GM21526 (cell line): ENCODE data around the gene MBNL2.
"Not testable (repeated sequence)": the region's sequence is repeated elsewhere in the genome, so short reads cannot be mapped to it uniquely, and the experiment has no call there.

Source experiments
- ATAC-seq: cut with Tn5 transposase; IDR thresholded peaks from one replicate; pipeline ENCODE4 v1.9.1; 2021; ENCODE audit warnings: moderate library complexity; ENCODE audit not compliant: unreplicated experiment, low FRiP score

Gene MBNL2

DNA sequence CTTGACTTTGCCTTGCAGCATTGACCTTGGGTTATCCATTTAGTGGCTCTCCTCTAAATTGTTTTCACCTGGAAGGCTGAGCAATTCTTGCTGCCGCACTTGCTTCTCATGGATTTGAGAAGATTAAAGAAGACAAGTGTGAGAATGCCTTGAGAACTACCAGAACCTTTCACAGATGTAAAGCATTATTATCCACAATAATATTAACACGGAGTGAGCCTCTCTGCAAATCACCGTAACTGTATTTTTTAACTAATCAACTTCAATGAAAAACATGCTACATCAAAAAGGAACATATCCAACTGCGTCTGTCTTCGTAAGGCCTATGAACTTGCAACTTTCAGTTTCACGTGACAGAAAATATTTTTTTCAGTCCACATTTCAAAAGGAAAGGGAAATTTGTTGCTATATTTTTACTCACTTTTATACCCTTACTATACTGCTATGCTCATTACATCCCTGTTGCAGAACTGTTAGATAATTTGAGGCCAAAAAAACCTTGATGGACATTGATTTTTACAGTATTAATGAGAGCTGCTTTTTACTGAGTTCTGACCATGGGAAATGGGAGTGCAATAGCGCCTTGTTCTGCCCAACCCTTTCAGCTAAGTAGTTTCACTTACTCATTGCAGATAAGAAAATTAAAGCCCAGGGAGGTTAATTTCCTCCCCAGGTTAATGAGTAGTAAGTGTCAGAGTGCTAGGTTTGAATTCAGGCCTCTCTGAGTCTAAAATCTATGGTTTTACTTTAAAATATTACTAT, 118.0 kb downstream of the MBNL2 start:
- ATAC-seq = no peak

- ATAC-seq = no peak
Measured at GRCh38 chr13:97341135-97341534, 119.0 kb downstream of the MBNL2 start.

GRCh38 chr13:97342136-97342535, 120.0 kb downstream of the MBNL2 start:
- ATAC-seq = no peak

DNA sequence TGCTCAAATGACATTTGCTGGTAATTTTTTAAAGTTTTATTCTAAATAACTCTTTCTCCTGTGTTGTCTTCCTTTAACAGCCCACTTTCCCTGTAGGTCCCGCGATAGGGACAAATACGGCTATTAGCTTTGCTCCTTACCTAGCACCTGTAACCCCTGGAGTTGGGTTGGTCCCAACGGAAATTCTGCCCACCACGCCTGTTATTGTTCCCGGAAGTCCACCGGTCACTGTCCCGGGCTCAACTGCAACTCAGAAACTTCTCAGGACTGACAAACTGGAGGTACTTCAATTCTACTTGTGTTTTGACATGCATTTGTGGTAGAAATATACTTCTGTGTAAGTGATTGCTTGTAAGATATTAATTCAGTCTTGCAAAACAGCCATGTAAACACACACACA, 120.8 kb downstream of the MBNL2 start:
- no peak for ATAC-seq

GRCh38 chr13:97344265-97345175, 122.4 kb downstream of the MBNL2 start:
- ATAC-seq = no peak

DNA sequence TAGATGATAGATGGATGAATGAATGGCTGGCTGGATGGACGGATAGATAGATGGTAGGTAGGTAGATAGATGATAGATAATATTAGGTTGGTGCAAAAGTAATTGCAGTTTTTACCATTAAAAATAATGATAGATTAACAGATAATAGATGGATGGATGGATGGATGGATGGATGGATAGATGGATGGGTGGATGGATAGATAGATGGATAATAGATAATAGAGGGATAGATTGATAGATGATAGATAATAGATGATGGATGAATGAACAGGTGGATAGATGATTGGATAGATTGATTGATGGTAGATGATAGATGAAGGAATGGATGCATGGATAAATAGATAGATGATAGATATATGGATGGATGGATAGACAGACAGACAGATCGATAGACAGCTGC, 124.0 kb downstream of the MBNL2 start:
- no peak for ATAC-seq

DNA sequence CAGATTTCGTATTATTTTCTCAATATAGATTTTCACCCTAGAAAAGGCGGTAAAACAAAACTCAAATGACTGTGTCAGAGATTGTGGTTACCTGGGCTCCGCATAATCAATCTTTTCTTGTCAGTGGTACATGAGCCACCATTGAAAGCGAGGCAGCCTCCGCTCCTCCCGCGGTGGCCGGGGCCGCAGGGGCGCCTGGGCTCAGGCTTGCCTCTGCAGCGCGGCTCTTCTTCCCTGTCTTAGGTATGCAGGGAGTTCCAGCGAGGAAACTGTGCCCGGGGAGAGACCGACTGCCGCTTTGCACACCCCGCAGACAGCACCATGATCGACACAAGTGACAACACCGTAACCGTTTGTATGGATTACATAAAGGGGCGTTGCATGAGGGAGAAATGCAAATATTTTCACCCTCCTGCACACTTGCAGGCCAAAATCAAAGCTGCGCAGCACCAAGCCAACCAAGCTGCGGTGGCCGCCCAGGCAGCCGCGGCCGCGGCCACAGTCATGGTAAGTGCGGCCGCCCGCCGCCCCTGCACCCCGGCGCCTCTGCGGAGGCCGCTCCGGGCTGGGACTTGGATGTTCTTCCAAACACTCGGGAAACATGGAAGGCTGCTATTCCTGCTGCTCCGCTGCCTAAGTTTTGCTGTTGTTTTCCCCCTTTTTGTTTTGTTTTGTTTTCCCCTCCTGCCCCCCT, 124.6 kb downstream of the MBNL2 start:
- no peak for ATAC-seq

- ATAC-seq = no peak
Measured at GRCh38 chr13:97347255-97347932, 125.3 kb downstream of the MBNL2 start.

DNA sequence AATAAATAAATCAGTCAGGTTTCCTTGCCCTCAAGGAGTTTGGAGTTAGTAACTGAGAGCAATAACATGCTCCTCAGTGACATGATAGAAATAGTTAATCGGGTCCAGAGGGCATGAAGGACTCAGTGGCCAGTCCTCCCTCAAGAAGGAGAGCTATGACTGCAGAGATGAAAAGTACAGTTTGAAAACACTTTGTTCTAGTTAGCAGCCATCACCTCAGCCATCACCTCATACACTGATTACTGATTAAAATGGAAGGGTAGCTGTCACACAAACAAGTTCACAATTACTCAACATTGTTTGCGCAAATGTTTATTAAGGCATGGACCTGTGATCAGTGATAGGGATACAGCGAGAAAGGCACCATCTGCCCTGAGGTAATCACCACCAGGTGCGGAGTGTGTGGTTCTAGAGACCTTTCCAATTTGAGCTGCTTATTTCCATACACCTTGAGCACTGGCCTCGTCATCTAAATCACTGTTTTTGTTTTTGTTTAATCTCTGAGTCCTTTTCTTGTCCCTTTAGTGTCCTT, 126.5 kb downstream of the MBNL2 start:
- no peak for ATAC-seq

DNA sequence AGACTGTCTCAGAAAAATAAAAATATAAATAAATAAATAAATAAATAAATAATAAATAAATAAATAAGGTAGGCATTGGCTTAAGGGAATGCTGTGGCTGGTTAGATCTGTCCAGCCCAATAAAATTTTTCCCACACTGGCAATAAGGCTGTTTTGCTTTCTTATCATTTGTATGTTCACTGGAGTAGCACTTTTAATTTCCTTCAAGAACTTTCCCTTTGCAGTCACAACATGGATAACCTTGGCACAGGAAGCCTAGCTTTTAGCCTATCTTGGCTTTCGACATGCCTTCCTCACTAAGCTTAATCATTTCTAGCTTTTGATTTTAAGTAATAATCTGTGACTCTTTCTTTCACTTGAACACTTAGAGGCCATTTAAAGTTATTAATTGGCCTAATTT, 129.9 kb downstream of the MBNL2 start:
- not testable (repeated sequence) for ATAC-seq

DNA sequence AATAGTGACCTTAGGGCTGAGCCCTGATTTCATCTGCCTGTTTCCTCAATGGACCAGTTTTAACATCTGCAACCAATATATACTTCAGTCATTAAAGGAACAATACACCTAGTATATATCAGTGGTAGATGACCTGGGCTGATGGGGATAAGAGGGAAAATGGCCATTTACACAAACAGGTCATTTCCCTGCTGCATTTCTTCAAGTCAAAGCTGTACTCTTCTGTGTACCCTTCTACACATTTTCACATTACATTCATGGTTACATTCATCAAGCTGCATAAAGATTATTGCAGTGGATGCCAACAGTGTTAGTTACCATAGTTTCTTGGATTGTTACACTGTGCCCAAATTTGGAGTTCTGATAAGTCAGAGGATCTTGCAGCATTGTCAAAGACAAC, 130.7 kb downstream of the MBNL2 start:
- ATAC-seq = no peak

DNA sequence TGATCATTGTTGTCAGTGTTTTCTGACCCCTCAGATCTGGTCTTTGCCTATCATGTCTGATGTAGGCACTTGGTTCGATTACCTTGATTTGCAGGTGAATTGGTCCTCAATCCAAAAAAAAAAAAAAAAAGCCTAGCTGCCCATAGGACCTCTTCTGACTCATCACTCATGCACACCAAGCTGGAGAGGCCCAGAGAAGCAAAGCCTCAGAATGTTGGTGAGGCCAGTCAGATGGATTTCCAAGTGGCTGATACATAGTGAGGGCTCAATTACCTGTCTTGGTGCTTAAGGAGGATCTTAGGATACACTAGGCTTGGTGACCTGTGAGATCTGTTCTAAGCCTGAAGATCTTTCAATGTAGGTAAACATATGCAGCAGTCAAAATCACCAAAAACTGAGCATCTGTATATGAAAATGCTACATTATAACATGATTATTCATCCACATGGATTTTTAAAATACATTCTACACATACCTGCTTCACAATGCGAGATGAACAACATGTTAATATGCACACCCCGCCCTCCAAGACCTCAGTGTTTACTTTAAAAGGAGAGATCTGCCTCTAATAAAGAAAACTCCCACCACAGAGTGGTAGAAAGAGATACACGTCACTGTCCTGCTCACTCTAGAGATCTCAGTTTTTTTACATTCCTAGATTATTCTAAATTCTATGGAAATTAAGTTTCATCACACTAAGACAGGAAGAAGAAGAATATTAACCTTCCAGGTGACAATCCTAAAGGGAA, 132.0 kb downstream of the MBNL2 start:
- ATAC-seq = no peak

GRCh38 chr13:97354808-97355207, 132.7 kb downstream of the MBNL2 start:
- ATAC-seq = no peak

GRCh38 chr13:97356592-97356991, 134.5 kb downstream of the MBNL2 start:
- ATAC-seq = no peak

DNA sequence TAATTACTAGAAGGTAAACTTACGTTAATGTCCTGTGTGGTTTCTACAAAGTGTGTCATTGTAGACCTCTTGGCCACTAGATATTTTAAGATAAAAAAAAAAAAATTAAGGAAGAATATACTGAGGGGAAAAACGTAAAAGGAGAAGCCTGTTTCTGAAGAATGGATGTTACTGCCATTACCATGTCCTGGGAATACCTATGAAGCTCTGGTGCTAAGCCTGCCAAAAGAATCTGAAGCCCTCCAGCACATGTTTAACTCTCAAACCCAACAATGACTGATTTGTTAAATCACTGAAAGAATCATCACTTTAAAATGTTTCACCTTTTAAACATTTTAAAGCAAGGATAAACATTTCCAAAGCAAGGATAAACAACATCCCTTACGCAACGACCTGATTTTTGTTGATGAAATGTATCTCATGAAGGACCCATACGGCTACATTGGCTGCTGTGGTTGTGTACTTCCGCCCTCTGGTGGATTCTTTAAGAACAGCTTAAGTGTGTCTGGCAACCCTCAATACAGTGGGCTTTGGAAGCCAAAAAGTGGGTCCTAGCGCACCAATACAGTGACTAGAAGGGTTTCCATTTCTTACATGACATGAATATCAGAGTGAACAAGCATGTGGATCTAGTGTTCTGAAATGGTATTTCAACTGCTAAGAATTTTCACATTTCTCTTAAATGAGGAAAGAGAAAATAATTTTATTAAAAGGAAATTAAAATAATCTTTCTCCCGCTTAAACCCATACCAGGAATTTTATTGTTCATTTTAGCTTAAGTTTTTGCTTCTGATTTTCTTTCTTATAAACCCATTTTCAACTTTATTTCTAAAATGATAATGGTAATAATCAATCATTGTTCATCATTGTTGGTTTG, 137.3 kb downstream of the MBNL2 start:
- ATAC-seq = peak; percentile 94

GRCh38 chr13:97360610-97361009, 138.5 kb downstream of the MBNL2 start:
- no peak for ATAC-seq

DNA sequence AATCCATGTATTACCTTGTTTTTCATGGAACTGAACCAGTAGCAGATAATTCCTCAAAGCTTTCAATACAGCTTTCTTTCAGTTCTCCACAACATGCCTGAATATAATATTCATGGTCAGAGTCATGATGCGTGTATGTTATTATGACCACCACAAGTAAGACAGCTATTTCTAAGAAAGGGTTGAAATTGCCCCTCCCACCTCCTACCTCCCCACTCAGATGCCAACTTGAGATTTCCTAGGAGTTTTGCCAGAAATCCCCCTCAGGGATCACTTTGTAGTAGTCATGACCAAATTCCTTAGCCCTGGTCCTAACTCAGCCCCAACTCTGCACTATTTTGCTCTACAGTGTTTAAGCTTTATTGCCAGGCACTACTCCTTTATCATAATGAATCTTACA, 141.9 kb downstream of the MBNL2 start:
- no peak for ATAC-seq

DNA sequence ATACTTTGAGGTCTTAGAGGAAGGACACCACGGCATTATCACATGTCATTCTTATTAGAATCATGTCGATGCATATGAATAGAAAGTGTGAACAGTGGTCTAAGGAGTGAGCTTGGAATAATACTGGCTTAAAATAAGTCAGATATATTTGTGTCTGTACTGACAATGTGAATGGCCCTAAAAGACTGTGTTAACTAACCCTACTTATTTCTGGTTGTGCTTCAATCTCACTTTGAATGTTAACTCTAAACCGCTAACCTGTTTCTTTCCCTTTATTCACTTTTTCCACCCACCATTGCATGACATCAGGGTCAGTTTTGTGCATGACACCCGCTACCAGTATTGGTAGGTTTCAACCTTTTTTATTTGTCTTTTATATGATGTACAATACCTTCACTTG, 142.7 kb downstream of the MBNL2 start:
- ATAC-seq = no peak
